BLaER1 treated with 17β-estradiol and CSF1 and Interleukin-3, amounts not matched to agents 10 nM and 100 nM (cell line): ENCODE measurements around the gene NDUFC2.

Source experiments
- H3K27ac ChIP-seq, 11 experiments: shearing (Covaris generic); formaldehyde crosslinking; 2 replicates each; pipeline ENCODE4 v1.8.1; 2022
- H3K27me3 ChIP-seq, 11 experiments: shearing (Covaris generic); formaldehyde crosslinking; 2 replicates each; pipeline ENCODE4 v1.8.1; 2022
- H3K36me3 ChIP-seq, 11 experiments: shearing (Covaris generic); formaldehyde crosslinking; 2 replicates each; pipeline ENCODE4 v1.8.1; 2022
- H3K4me1 ChIP-seq, 10 experiments: shearing (Covaris generic); formaldehyde crosslinking; 2 replicates each; pipeline ENCODE4 v1.8.1; 2022
- H3K4me2 ChIP-seq, 11 experiments: shearing (Covaris generic); formaldehyde crosslinking; 2 replicates each; pipeline ENCODE4 v1.8.1; 2022
- H3K4me3 ChIP-seq, 10 experiments: shearing (Covaris generic); formaldehyde crosslinking; 2 replicates each; pipeline ENCODE4 v1.8.1; 2022
- H3K9ac ChIP-seq, 11 experiments: shearing (Covaris generic); formaldehyde crosslinking; 2 replicates each; pipeline ENCODE4 v1.8.1; 2022
- H3K9me3 ChIP-seq, 11 experiments: shearing (Covaris generic); formaldehyde crosslinking; replicated peaks in 1 of 11; 2 replicates each; pipeline ENCODE4 v1.8.1; 2022
- H4K20me1 ChIP-seq, 11 experiments: shearing (Covaris generic); formaldehyde crosslinking; 2 replicates each; pipeline ENCODE4 v1.8.1; 2022
- Cebpa-rat ChIP-seq, 11 experiments: shearing (Covaris generic); IDR thresholded peaks; 2 replicates each; pipeline ENCODE4 v1.8.1; 2022

NDUFC2 gene

GRCh38 chr11:78072455-78072854, 7.2 kb downstream of the NDUFC2 start:
- Histone ChIP-seq H3K4me2 (peak overlapping the region in 2 of 11 experiments; percentile 6 to 43; a peak in 1 of 22 replicates), H3K4me1 (peaks cover 6 to 44% (median 12%) of the 10 kb centered on the region in 10 experiments; a peak in 18 of 20 replicates), H3K9ac (no peak overlapping the region), H3K9me3 (no peaks in the 10 kb centered on the region), H3K36me3 (peaks cover 71 to 99% (median 82%) of the 10 kb centered on the region in 11 experiments), H3K27me3 (no peaks in the 10 kb centered on the region), H3K4me3 (no peak overlapping the region), H4K20me1 (peaks cover 35 to 88% (median 72%) of the 10 kb centered on the region in 11 experiments; a peak in 20 of 22 replicates), H3K27ac (no peak overlapping the region)
- TF ChIP-seq Cebpa-rat (IDR thresholded peaks at IDR 0.05) = no peak

GRCh38 chr11:78071717-78072116, 7.9 kb downstream of the NDUFC2 start:
- Histone ChIP-seq H3K4me3 (no peak overlapping the region), H3K4me2 (no peak overlapping the region), H3K27ac (no peak overlapping the region), H4K20me1 (peaks cover 32 to 80% (median 65%) of the 10 kb centered on the region in 11 experiments; a peak in 20 of 22 replicates), H3K9ac (no peak overlapping the region), H3K4me1 (peaks cover 0 to 44% (median 6%) of the 10 kb centered on the region in 10 experiments; a peak in 17 of 20 replicates), H3K27me3 (no peaks in the 10 kb centered on the region), H3K36me3 (peaks cover 74 to 96% (median 84%) of the 10 kb centered on the region in 11 experiments), H3K9me3 (no peaks in the 10 kb centered on the region)
- TF ChIP-seq Cebpa-rat (IDR thresholded peaks at IDR 0.05) = no peak

- Histone ChIP-seq H3K27me3 (no peaks in the 10 kb centered on the region), H3K36me3 (peaks cover 71 to 95% (median 75%) of the 10 kb centered on the region in 11 experiments), H3K4me2 (no peak overlapping the region), H3K4me3 (no peak overlapping the region), H3K4me1 (peaks cover 0 to 37% (median 4%) of the 10 kb centered on the region in 10 experiments; a peak in 9 of 20 replicates), H3K27ac (no peak overlapping the region), H3K9ac (no peak overlapping the region), H3K9me3 (no peaks in the 10 kb centered on the region), H4K20me1 (peaks cover 23 to 69% (median 54%) of the 10 kb centered on the region in 11 experiments; a peak in 20 of 22 replicates)
- TF ChIP-seq Cebpa-rat (IDR thresholded peaks at IDR 0.05) = no peak
Observed at GRCh38 chr11:78070621-78071020, 9.0 kb downstream of the NDUFC2 start.

GRCh38 chr11:78069465-78069864, 10.2 kb downstream of the NDUFC2 start:
- no peak overlapping the region for H3K4me2 ChIP-seq
- H4K20me1 ChIP-seq = peaks cover 12 to 58% (median 43%) of the 10 kb centered on the region in 11 experiments; a peak in 19 of 22 replicates
- peaks cover 0 to 33% (median 4%) of the 10 kb centered on the region in 10 experiments; a peak in 9 of 20 replicates for H3K4me1 ChIP-seq
- H3K27me3 ChIP-seq = no peaks in the 10 kb centered on the region
- no peaks in the 10 kb centered on the region for H3K9me3 ChIP-seq
- H3K4me3 ChIP-seq = no peak overlapping the region
- no peak overlapping the region for H3K27ac ChIP-seq
- no peak for TF ChIP-seq Cebpa-rat (IDR thresholded peaks at IDR 0.05)
- H3K9ac ChIP-seq = no peak overlapping the region
- peaks cover 61 to 86% (median 70%) of the 10 kb centered on the region in 11 experiments for H3K36me3 ChIP-seq

- no peaks in the 10 kb centered on the region for H3K27me3 ChIP-seq
- no peak overlapping the region for H3K27ac ChIP-seq
- H3K4me2 ChIP-seq = no peak overlapping the region
- H4K20me1 ChIP-seq = peaks cover 5 to 40% (median 25%) of the 10 kb centered on the region in 11 experiments; a peak in 16 of 22 replicates
- no peak overlapping the region for H3K4me3 ChIP-seq
- H3K36me3 ChIP-seq = peaks cover 56 to 72% (median 57%) of the 10 kb centered on the region in 11 experiments
- no peak overlapping the region for H3K9ac ChIP-seq
- H3K9me3 ChIP-seq = no peaks in the 10 kb centered on the region
- TF ChIP-seq Cebpa-rat (IDR thresholded peaks at IDR 0.05) = no peak
- peaks cover 0 to 22% (median 4%) of the 10 kb centered on the region in 10 experiments; a peak in 9 of 20 replicates for H3K4me1 ChIP-seq
Observed at GRCh38 chr11:78067704-78068103, 12.0 kb downstream of the NDUFC2 start.

GRCh38 chr11:78066471-78066870, 13.2 kb downstream of the NDUFC2 start:
- H4K20me1 ChIP-seq = peaks cover 3 to 28% (median 13%) of the 10 kb centered on the region in 11 experiments; a peak in 14 of 22 replicates
- H3K4me3 ChIP-seq = no peak overlapping the region
- H3K9ac ChIP-seq = no peak overlapping the region
- no peak overlapping the region for H3K27ac ChIP-seq
- no peaks in the 10 kb centered on the region for H3K27me3 ChIP-seq
- no peaks in the 10 kb centered on the region for H3K9me3 ChIP-seq
- H3K36me3 ChIP-seq = peaks cover 43 to 59% (median 45%) of the 10 kb centered on the region in 11 experiments
- H3K4me2 ChIP-seq = peak overlapping the region in 5 of 11 experiments; percentile 7 to 55 (median 22); a peak in 6 of 22 replicates
- no peak for TF ChIP-seq Cebpa-rat (IDR thresholded peaks at IDR 0.05)
- H3K4me1 ChIP-seq = peaks cover 0 to 18% (median 4%) of the 10 kb centered on the region in 10 experiments; a peak in 9 of 20 replicates

- TF ChIP-seq Cebpa-rat (IDR thresholded peaks at IDR 0.05) = no peak
- peaks cover 31 to 47% (median 32%) of the 10 kb centered on the region in 11 experiments for H3K36me3 ChIP-seq
- H3K9ac ChIP-seq = no peak overlapping the region
- no peaks in the 10 kb centered on the region for H3K9me3 ChIP-seq
- peaks cover 0 to 18% (median 4%) of the 10 kb centered on the region in 10 experiments; a peak in 9 of 20 replicates for H3K4me1 ChIP-seq
- no peak overlapping the region for H3K4me2 ChIP-seq
- H3K4me3 ChIP-seq = no peak overlapping the region
- no peak overlapping the region for H3K27ac ChIP-seq
- H4K20me1 ChIP-seq = peaks cover 0 to 15% (median 1%) of the 10 kb centered on the region in 11 experiments; a peak in 11 of 22 replicates
- H3K27me3 ChIP-seq = no peaks in the 10 kb centered on the region
Observed at GRCh38 chr11:78065203-78065602, 14.5 kb downstream of the NDUFC2 start.

GRCh38 chr11:78063440-78064181, 16.1 kb downstream of the NDUFC2 start, which contains the start of gene THRSP:
Gene THRSP, plus strand, starts transcription at chr11:78063861. Its CDS starts 21 bp downstream, at chr11:78063882.
- Histone ChIP-seq H3K4me1 (peaks cover 0 to 18% (median 4%) of the 10 kb centered on the region in 10 experiments; a peak in 9 of 20 replicates), H3K9me3 (no peaks in the 10 kb centered on the region), H3K9ac (no peak within 1 kb of the TSS), H3K4me2 (no peak within 1 kb of the TSS), H3K27ac (no peak within 1 kb of the TSS), H3K4me3 (no peak within 1 kb of the TSS), H4K20me1 (no peaks in the 10 kb centered on the region; a peak in 3 of 22 replicates), H3K27me3 (no peaks in the 10 kb centered on the region), H3K36me3 (peaks cover 15 to 31% (median 16%) of the 10 kb centered on the region in 11 experiments)
- TF ChIP-seq Cebpa-rat (IDR thresholded peaks at IDR 0.05) = no peak; a peak in 1 of 22 replicates

GRCh38 chr11:78062671-78063070, 17.0 kb downstream of the NDUFC2 start:
- Histone ChIP-seq H3K4me1 (peaks cover 0 to 16% (median 4%) of the 10 kb centered on the region in 10 experiments; a peak in 9 of 20 replicates), H3K4me3 (no peak overlapping the region), H3K9me3 (no peaks in the 10 kb centered on the region), H4K20me1 (no peaks in the 10 kb centered on the region; a peak in 1 of 22 replicates), H3K27me3 (no peaks in the 10 kb centered on the region), H3K4me2 (no peak overlapping the region), H3K27ac (no peak overlapping the region), H3K9ac (no peak overlapping the region), H3K36me3 (peaks cover 5 to 21% (median 7%) of the 10 kb centered on the region in 11 experiments)
- no peak for TF ChIP-seq Cebpa-rat (IDR thresholded peaks at IDR 0.05)
